Keratinocyte (primary cell): ENCODE measurements around the gene SALL2.

Experiments
- CTCF ChIP-seq, 3 experiments: IDR thresholded peaks in 1 of 3; conservative IDR thresholded peaks in 1 of 3; optimal IDR thresholded peaks in 1 of 3; 2 replicates in 2 of 3; 3 replicates in 1 of 3; pipeline versions ENCODE3 to v1.5.1; 2011; ENCODE audit warnings: low read length in 3 of 3, mild to moderate bottlenecking in 3 of 3, moderate library complexity in 2 of 3, control low read depth in 1 of 3, inconsistent platforms in 1 of 3; ENCODE audit not compliant: insufficient read depth in 2 of 3; ENCODE audit errors: extremely low read depth in 1 of 3
- EZH2 ChIP-seq: IDR thresholded peaks from one replicate; pipeline ENCODE4 v1.6.1; 2012; ENCODE audit warnings: inconsistent platforms, mild to moderate bottlenecking, low read length, moderate library complexity

DNA sequence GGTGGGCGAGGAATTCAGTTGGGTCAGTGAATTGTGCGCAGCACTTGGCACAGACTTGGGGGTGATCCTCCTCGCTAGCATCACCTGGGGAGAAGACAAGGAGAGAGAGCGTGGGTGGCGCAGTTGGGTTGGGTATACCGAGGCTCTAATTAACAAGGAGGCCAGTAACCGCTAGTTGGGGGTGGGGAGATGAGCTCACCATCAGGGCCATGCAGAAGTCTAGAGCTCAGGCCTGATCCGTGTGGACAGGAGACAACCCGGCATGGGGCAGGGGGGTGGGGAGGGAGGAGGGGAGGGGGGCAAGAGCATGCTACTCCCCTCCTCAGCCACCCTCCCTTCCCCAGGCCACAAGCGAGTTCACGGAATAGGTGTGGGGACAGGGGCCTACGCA lies 580 bp downstream of the SALL2 start:
- TF ChIP-seq CTCF (optimal IDR thresholded peaks at IDR 0.05 in 1 of 3, IDR thresholded peaks at IDR 0.05 in 1 of 3, conservative IDR thresholded peaks at IDR 0.05 in 1 of 3; ENCODE audit: extremely low read depth in 1 of 3, insufficient read depth in 2 of 3, low read length in 3 of 3) = no peak
- no peak for TF ChIP-seq EZH2
